Caki2 (cell line): ENCODE results near the gene DNAJC16. TPM values are rescaled to one million over a fixed set of nuclear protein-coding genes. Genes with fewer than 3 reads are reported as not detected.
A peak's percentile ranks its signal among the peaks of the same experiment; 100 is the strongest.
"Not testable (repeated sequence)": the region's sequence is repeated elsewhere in the genome, so short reads cannot be mapped to it uniquely, and the experiment has no call there.

Experiments used
- DNase-seq: peaks from one replicate; pipeline ENCODE4 v3.0.0-alpha.2; 2015; ENCODE audit warnings: low read depth
- in situ Hi-C: cut with HindIII; loops from 2 replicates; pipeline ENCODE4 v1.10.0; 2016; ENCODE audit warnings: low sequenced_read_pairs, low pct_unique_long_range_greater_than_20kb, mixed read lengths
- total RNA-seq: library from RNA; depleted of rRNA; stranded (reverse); fragments of >200 nt; shearing (Covaris generic); gene quantifications from 2 replicates; pipeline ENCODE4 v1.2.3, GENCODE V29; 2014; ENCODE audit warnings: low replicate concordance

DNAJC16 gene
- total RNA-seq, 1 experiment from 2014 or later, result 4.5 TPM

- in situ Hi-C loops, result no loop called here
- DNase-seq, result no peak
These were observed 41.9 kb downstream of the DNAJC16 start for GRCh38 chr1:15568387-15569073.

GRCh38 chr1:15570861-15571260, 44.2 kb downstream of the DNAJC16 start:
- DNase-seq, result no peak
- in situ Hi-C loops, result no loop called here

- DNase-seq, result no peak
- in situ Hi-C loops, result no loop called here
These were observed 44.6 kb downstream of the DNAJC16 start for GRCh38 chr1:15571266-15571665.

- DNase-seq, result peak; percentile 22
- in situ Hi-C loops, result no loop called here
These were observed 46.8 kb downstream of the DNAJC16 start for GRCh38 chr1:15573477-15573876.

- in situ Hi-C loops, result no loop called here
- DNase-seq, result peak; percentile 91
These were observed 48.1 kb downstream of the DNAJC16 start for GRCh38 chr1:15574741-15575140.

GRCh38 chr1:15575549-15576150, 49.0 kb downstream of the DNAJC16 start:
- in situ Hi-C loops, result no loop called here
- no peak for DNase-seq

GRCh38 chr1:15577691-15578090, 51.0 kb downstream of the DNAJC16 start:
- no peak for DNase-seq
- in situ Hi-C loops, result no loop called here

- DNase-seq, result no peak
- in situ Hi-C loops, result no loop called here
These were observed 52.5 kb downstream of the DNAJC16 start for GRCh38 chr1:15578921-15579682.

- no peak for DNase-seq
- in situ Hi-C loops, result no loop called here
These were observed 53.0 kb downstream of the DNAJC16 start for GRCh38 chr1:15579683-15580047.

- in situ Hi-C loops, result no loop called here
These were observed 56.5 kb downstream of the DNAJC16 start for GRCh38 chr1:15583016-15583706.

GRCh38 chr1:15584489-15585363, 58.1 kb downstream of the DNAJC16 start, which contains the start of gene AGMAT:
AGMAT (minus strand) TSS chr1:15585051; CDS start chr1:15584967, 84 bp downstream.
- DNase-seq, result no peak
- in situ Hi-C loops, result no loop called here

More at GRCh38 chr1:15583016-15583706, 56.5 kb downstream of the DNAJC16 start:
- DNase-seq, result no peak

GRCh38 chr1:15592285-15592684, 65.6 kb downstream of the DNAJC16 start:
- DNase-seq, result no peak
- in situ Hi-C loops, result no loop called here

- no peak for DNase-seq
- in situ Hi-C loops, result no loop called here
These were observed 69.4 kb downstream of the DNAJC16 start for GRCh38 chr1:15595809-15596617.

- no peak for DNase-seq
- in situ Hi-C loops, result no loop called here
These were observed 71.8 kb downstream of the DNAJC16 start for GRCh38 chr1:15598436-15598835.

GRCh38 chr1:15603050-15603965, 76.7 kb downstream of the DNAJC16 start:
- DNase-seq, result peak; percentile 89
- in situ Hi-C loops, result no loop called here

- DNase-seq, in situ Hi-C loops: not testable (repeated sequence)
These were observed 77.3 kb downstream of the DNAJC16 start for GRCh38 chr1:15603966-15604282.
